ENCODE data around the gene RBM22. TPM values are rescaled to one million over a fixed set of nuclear protein-coding genes. Genes with fewer than 3 reads are reported as not detected.

Gene RBM22
- total and polyA plus RNA-seq, 4 donors, result 27.2 to 49.9 (median 38.6) TPM

DNA sequence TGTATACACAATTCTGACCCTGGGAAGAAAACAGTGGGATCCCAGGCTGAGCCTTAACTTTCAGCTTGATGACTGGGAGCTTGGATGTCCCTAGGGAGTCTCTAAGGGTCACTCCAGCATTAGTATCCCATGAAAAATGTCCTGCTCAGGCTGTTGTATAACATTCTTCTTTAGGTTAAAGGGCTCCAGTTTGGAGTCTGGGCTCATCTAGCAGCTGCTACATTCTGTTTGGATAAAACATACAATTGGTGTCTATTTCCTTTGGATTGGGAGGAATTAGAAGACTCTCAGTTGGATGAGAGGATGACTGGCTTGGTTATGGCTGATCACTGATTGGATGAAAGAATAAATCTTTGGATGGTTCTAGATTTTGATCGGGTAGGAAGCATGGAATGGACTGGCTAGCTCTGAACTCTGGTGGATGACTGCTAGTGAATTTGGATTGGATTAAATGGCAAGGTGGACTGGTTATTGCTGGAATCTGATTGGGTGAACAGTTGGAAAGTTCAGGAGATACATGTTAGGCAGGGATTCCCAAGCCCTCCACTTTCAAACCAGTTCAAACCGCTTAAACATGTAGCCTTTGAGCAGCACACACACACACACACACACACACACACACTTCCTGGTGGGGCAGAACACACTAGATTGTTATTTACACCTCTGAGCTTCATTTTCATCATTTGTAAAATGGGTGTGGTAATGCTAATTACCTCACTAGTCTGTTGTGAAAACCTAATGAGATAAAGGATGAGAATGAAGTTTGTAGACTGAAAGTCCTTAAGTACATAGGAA, 46.9 kb downstream of the RBM22 start:
- Histone ChIP-seq H3K27ac (ENCODE audit: low read depth in 1 of 2, low read length in 1 of 2) (peak overlapping the region in 1 of 2 donors; percentile 50), H3K9ac (ENCODE audit: insufficient read depth in 1 of 2, low read length in 2 of 2) (no peak overlapping the region), H3K4me3 (no peak overlapping the region), H3K36me3 (ENCODE audit: control insufficient read depth in 4 of 4, insufficient read depth in 4 of 4, low read length in 4 of 4) (peaks cover 0 to 23% (median 17%) of the 10 kb centered on the region in 4 donors), H3K4me1 (ENCODE audit: control insufficient read depth in 5 of 5, insufficient read depth in 5 of 5, low read length in 5 of 5) (peaks cover 0 to 27% (median 9%) of the 10 kb centered on the region in 5 donors), H3K27me3 (ENCODE audit: control insufficient read depth in 3 of 3, insufficient read depth in 3 of 3, low read length in 2 of 3) (no peaks in the 10 kb centered on the region), H3K9me3 (ENCODE audit: control insufficient read depth in 4 of 4, insufficient read depth in 3 of 4, low read length in 3 of 4) (no peaks in the 10 kb centered on the region)
- no peak for DNase-seq
- ATAC-seq (ENCODE audit: insufficient read depth, low FRiP score), result no peak
- WGBS, 2 donors, result 79 to 82% methylated on average over 2 of the region's 2 CpGs
- TF ChIP-seq CTCF (IDR thresholded peaks at IDR 0.05; ENCODE audit: control extremely low read depth, extremely low read depth), result no peak

- no peaks in the 10 kb centered on the region for H3K27me3 ChIP-seq (ENCODE audit: control insufficient read depth in 3 of 3, insufficient read depth in 3 of 3, low read length in 2 of 3)
- H3K9me3 ChIP-seq (ENCODE audit: control insufficient read depth in 4 of 4, insufficient read depth in 3 of 4, low read length in 3 of 4), result no peaks in the 10 kb centered on the region
- H3K4me3 ChIP-seq, result no peak overlapping the region
- H3K9ac ChIP-seq (ENCODE audit: insufficient read depth in 1 of 2, low read length in 2 of 2), result peak overlapping the region in 1 of 2 donors; percentile 13
- ATAC-seq (ENCODE audit: insufficient read depth, low FRiP score) (no peak), DNase-seq (no peak)
- peaks cover 0 to 27% (median 9%) of the 10 kb centered on the region in 5 donors for H3K4me1 ChIP-seq (ENCODE audit: control insufficient read depth in 5 of 5, insufficient read depth in 5 of 5, low read length in 5 of 5)
- H3K36me3 ChIP-seq (ENCODE audit: control insufficient read depth in 4 of 4, insufficient read depth in 4 of 4, low read length in 4 of 4), result peaks cover 2 to 30% (median 21%) of the 10 kb centered on the region in 4 donors
- no peak for TF ChIP-seq CTCF (IDR thresholded peaks at IDR 0.05; ENCODE audit: control extremely low read depth, extremely low read depth)
- 71 to 81% methylated on average over 5 of the region's 5 CpGs for WGBS, 2 donors
- H3K27ac ChIP-seq (ENCODE audit: low read depth in 1 of 2, low read length in 1 of 2), result peak overlapping the region in 1 of 2 donors; percentile 50
These were observed 47.6 kb downstream of the RBM22 start for GRCh38 chr5:150653145-150653761.

DNA sequence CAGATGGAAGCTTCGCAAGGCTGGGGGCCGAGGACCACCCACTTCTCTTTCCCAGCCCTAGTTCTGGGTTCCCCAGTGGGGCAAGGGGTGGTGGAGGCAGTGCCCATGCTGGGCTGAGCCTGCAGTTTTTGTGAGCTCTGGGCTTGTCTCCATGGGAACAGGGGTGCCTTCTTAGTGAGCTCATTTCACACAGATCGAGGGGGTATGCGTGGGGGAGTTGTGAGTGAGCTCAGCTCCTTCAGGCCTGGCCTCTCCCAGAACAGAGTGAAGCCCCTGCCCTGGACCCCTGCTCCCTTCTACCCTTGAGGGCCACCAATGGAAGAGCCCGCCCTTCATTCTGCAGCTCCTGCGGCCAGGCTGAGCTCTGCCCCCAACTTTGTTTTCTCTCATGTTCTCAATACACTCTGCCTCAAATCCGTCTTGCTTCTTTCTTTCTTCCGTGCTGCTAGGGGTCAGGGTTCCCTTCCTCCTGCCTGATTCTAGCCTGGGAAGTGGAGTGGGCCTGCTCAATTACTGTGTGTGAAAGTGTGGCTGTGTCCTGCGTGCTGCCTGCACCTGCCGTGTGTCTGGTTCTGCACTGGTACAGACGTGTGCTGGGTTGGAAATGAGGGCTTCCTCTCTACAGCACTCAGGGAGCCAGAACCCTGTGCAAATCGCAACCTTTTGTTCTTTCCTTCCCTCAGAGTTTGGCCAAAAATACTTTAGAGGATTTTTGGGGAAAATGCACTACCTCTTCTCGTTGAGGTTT, 48.8 kb downstream of the RBM22 start:
- peaks cover 2 to 34% (median 21%) of the 10 kb centered on the region in 4 donors for H3K36me3 ChIP-seq (ENCODE audit: control insufficient read depth in 4 of 4, insufficient read depth in 4 of 4, low read length in 4 of 4)
- H3K27ac ChIP-seq (ENCODE audit: low read depth in 1 of 2, low read length in 1 of 2), result peak overlapping the region in 1 of 2 donors; percentile 12
- TF ChIP-seq CTCF (IDR thresholded peaks at IDR 0.05; ENCODE audit: control extremely low read depth, extremely low read depth), result no peak
- peaks cover 0 to 26% (median 9%) of the 10 kb centered on the region in 5 donors for H3K4me1 ChIP-seq (ENCODE audit: control insufficient read depth in 5 of 5, insufficient read depth in 5 of 5, low read length in 5 of 5)
- H3K9ac ChIP-seq (ENCODE audit: insufficient read depth in 1 of 2, low read length in 2 of 2), result no peak overlapping the region
- no peaks in the 10 kb centered on the region for H3K27me3 ChIP-seq (ENCODE audit: control insufficient read depth in 3 of 3, insufficient read depth in 3 of 3, low read length in 2 of 3)
- ATAC-seq (ENCODE audit: insufficient read depth, low FRiP score), result no peak
- DNase-seq, result no peak
- WGBS, 2 donors, result 82 to 83% methylated on average over 13 of the region's 13 CpGs
- H3K4me3 ChIP-seq, result no peak overlapping the region
- no peaks in the 10 kb centered on the region for H3K9me3 ChIP-seq (ENCODE audit: control insufficient read depth in 4 of 4, insufficient read depth in 3 of 4, low read length in 3 of 4)
